ENCODE measurements around the gene S100A7. TPM values are rescaled to one million over a fixed set of nuclear protein-coding genes. Genes with fewer than 3 reads are reported as not detected.

S100A7 gene
- total and polyA plus RNA-seq, 8 donors = not detected

DNA sequence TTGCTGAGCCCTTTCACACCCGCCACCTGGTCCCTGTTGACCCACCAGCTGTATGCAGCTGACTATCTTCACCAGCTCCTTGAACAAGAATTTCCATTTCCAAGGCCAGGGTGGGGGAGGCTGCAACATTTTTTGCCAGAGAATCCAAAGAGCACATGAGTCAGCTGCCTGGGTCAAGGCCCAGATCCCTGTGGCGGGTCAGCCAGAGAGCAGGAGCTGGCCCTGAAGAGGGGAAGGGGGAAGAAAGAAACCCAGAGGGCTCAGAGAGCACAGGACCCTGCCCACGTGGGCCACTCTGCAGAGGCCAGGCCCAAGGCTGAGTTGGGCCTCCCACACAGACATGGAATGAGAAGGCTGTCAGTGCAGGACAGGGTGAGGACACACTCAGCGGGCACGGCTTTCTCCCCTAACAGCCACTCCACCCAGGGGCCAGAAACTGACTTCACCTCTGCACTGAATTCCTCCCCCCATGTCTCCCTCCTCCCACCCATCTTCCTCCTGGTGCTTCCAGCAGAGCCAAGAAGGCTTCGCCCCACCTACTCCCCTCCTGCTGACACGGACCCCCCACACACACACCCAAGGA, 46.5 kb upstream of the S100A7 start:
- no peak for TF ChIP-seq CTCF (IDR thresholded peaks at IDR 0.05)
- H3K27me3 ChIP-seq = no peaks in the 10 kb centered on the region
- H3K36me3 ChIP-seq = no peaks in the 10 kb centered on the region
- H3K4me3 ChIP-seq = no peak overlapping the region
- DNase-seq (peak in 3 of 4 donors; percentile 80 to 90 (median 82)), ATAC-seq (peak; percentile 75)
- H3K27ac ChIP-seq = peak overlapping the region; percentile 39 to 53
- H3K4me1 ChIP-seq = peaks cover 0 to 10% of the 10 kb centered on the region in 2 donors
- intact Hi-C loops (cut with DNase I) = no loop called here
- no peaks in the 10 kb centered on the region for H3K9me3 ChIP-seq

- peaks cover 0 to 8% of the 10 kb centered on the region in 2 donors for H3K4me1 ChIP-seq
- TF ChIP-seq CTCF (IDR thresholded peaks at IDR 0.05) = no peak
- intact Hi-C loops (cut with DNase I) = no loop called here
- ATAC-seq (no peak), DNase-seq (no peak)
- no peak overlapping the region for H3K27ac ChIP-seq
- H3K9me3 ChIP-seq = no peaks in the 10 kb centered on the region
- H3K27me3 ChIP-seq = no peaks in the 10 kb centered on the region
- H3K4me3 ChIP-seq = no peak overlapping the region
- no peaks in the 10 kb centered on the region for H3K36me3 ChIP-seq
These were observed 45.9 kb upstream of the S100A7 start for GRCh38 chr1:153506386-153506785.

- Histone ChIP-seq H3K27ac (no peak overlapping the region), H3K27me3 (no peaks in the 10 kb centered on the region), H3K4me1 (no peaks in the 10 kb centered on the region), H3K4me3 (no peak overlapping the region), H3K36me3 (no peaks in the 10 kb centered on the region), H3K9me3 (no peaks in the 10 kb centered on the region)
- TF ChIP-seq CTCF (IDR thresholded peaks at IDR 0.05) = no peak
- intact Hi-C loops (cut with DNase I) = no loop called here
- DNase-seq = no peak
- no peak for ATAC-seq
These were observed 45.1 kb upstream of the S100A7 start for GRCh38 chr1:153505576-153505975.

DNA sequence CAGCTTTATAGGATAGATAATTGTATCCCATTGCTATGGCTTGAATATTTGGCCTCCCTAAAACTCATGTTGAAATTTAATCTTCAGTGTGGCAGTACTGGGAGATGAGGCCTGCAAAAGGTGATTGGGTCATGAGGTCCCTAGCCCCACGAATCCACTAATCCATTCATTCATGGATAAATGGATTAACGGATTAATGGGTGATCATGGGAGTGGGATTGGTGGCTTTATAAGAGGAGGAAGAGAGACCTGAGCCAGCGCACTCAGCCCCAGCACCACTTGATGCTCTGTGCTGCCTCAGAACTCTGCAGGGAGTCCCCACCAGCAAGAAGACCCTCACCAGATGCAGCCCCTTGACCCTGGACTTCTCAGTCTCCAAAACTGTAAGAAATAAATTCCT, 43.3 kb upstream of the S100A7 start:
- intact Hi-C loops (cut with DNase I) = no loop called here
- Histone ChIP-seq H3K9me3 (no peaks in the 10 kb centered on the region), H3K36me3 (no peaks in the 10 kb centered on the region), H3K4me1 (no peaks in the 10 kb centered on the region), H3K27ac (no peak overlapping the region), H3K27me3 (no peaks in the 10 kb centered on the region), H3K4me3 (no peak overlapping the region)
- no peak for TF ChIP-seq CTCF (IDR thresholded peaks at IDR 0.05)
- DNase-seq (no peak), ATAC-seq (no peak)

GRCh38 chr1:153498746-153499145, 38.3 kb upstream of the S100A7 start:
- Histone ChIP-seq H3K9me3 (no peaks in the 10 kb centered on the region), H3K27me3 (no peaks in the 10 kb centered on the region), H3K4me3 (no peak overlapping the region), H3K27ac (no peak overlapping the region), H3K36me3 (no peaks in the 10 kb centered on the region), H3K4me1 (no peaks in the 10 kb centered on the region)
- intact Hi-C loops (cut with DNase I) = no loop called here
- no peak for TF ChIP-seq CTCF (IDR thresholded peaks at IDR 0.05)
- no peak for ATAC-seq
- peak in 1 of 4 donors; percentile 60 for DNase-seq
